NCI-H1694 treated with DMSO at 0.1 percent for 48 hours (cell line): ENCODE measurements around the gene SLC38A2.
A peak's percentile ranks its signal among the peaks of the same experiment; 100 is the strongest.
"Not testable (repeated sequence)": the region's sequence is repeated elsewhere in the genome, so short reads cannot be mapped to it uniquely, and the experiment has no call there.

Experiments used
- DNase-seq: peaks from one replicate; lab custom pipeline; 2025; lab: John Stamatoyannopoulos, UW

Gene SLC38A2

DNA sequence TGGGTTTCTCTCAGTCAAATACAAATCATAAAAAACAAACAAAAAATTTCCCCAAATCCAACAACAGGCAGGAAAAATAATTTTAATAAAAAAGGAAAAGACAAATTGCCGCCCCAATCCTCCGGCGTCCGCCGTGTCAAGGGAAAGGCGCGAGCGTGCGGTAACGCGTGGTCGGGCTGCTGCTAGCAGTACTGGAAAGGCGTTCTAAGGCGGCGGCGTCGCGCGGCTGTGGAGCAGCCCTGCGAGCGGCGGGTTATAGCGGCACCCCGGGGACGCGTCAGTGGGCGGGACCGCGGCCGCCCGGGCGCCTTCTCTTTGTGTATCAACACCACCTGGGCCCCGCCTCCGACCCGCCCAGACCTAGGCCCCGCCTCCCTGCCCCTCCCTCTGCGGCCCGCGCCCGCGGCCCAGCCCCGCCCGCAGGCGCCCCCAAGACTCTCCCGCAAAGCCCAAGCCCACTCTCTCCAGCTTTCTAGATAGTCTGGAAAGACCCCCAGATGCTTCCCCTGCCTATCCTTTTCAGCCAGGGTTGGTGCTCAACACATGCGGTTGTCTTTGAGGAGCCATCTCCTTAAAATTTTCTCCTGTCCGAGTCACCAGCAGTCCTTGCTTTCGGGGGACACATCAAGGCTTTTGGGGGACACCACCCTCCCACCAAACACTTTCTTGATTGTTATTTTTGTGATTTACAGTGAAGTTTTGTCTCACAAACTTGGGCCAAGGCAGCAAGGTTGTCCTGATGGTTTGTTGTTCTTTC is at the start of gene SLC38A2:
Gene SLC38A2 (minus strand): TSS at position 230 of the 757 bp plus-strand sequence. CDS start 1,480 bp downstream, outside the sequence.
- peak; percentile 58 for DNase-seq

DNA sequence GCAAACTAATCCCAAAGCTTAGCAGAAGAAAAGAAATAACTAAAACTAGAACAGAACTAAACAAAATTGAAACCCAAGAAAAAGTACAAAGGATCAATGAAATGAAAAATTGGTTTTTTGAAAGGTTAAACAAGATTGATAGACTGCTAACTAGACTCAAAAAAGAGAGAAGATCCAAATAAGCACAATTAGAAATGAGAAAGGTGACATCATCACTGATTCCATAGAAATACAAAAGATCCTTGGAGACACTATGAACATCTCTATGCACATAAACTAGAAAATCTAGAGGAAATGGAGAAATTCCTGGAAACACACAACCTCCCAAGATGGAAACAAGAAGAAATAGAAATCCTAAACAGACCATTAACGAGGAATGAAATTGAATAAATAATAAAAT is 47.1 kb upstream of the SLC38A2 start:
- DNase-seq, result no peak

GRCh38 chr12:46415552-46415951 is 43.0 kb upstream of the SLC38A2 start:
- DNase-seq, result no peak

DNA sequence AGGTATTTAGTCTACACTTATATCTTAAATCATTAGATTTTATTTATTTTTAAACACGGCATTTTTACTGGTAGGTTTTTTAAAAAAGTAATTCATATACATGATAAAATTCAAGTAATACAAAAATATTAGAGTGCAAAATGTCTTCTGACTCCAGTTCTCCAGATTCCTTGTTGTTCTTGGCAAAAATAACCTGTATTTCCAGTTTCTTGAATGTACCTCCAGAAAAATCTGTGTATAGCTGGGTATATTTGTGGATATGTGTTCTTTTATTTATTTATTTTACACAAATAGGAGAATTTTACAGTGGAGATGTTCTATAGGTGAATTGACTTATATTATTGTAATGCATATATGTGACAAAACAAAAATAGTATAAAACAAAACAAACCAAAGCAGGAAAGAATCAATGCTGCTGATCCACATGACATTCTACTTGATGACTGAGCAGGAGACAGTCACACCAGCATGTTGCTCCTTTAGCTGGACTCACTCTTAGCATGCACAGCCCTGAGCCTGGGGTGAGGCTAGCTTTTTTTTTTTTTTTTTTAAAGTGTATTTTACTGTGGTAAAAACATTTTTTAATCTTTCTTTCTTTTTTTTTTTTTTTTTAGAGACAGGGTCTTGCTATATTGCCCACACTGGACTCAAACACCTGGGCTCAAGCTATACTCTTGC is 42.2 kb upstream of the SLC38A2 start:
- DNase-seq, result no peak

GRCh38 chr12:46413368-46413767 is 40.8 kb upstream of the SLC38A2 start:
- DNase-seq, result no peak

GRCh38 chr12:46412857-46413256 is 40.3 kb upstream of the SLC38A2 start:
- DNase-seq, result no peak

GRCh38 chr12:46410495-46410894 is 37.9 kb upstream of the SLC38A2 start:
- no peak for DNase-seq

DNA sequence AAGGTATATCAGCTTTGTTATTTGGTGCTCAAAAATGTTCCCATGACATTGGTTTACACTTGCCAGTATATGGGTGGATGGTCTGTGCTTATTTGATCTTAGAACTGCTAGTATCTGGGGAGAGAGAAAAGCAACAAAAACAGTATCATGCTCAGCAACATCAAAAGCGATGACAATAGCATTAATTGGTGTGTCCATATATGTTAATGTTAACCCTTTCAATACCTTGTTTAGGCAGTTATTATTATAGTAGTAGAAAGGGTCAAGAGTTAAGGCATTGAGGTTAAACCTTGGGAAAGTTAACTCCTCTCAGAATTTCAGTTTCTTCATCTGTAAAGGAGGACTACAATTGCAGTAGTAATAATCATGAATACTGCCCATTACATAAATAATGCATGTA is 37.4 kb upstream of the SLC38A2 start:
- DNase-seq, result no peak

DNA sequence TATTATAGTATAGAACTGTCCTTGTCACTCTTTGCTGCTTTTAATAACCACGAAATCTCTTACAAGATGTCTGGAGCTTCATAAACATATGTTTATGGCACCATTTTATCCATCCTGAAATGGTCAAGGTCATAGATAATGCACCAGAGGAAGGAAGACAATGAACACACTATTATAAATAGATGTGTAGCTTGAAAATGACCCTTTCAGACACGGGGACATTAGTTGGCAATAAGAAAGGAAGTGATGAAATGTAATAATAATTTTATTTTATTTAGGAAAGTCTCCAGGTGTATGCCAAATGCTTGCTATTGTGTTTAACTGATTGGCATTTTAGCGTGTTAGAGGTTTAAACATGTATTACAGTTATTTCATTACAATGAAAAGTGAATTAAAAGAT is 36.8 kb upstream of the SLC38A2 start:
- no peak for DNase-seq

GRCh38 chr12:46408441-46408840 is 35.9 kb upstream of the SLC38A2 start:
- no peak for DNase-seq

- DNase-seq, result no peak
Measured at GRCh38 chr12:46407361-46407760, 34.8 kb upstream of the SLC38A2 start.

- no peak for DNase-seq
Measured at GRCh38 chr12:46406352-46407027, 33.9 kb upstream of the SLC38A2 start.

GRCh38 chr12:46404733-46405132 is 32.2 kb upstream of the SLC38A2 start:
- DNase-seq, result no peak

DNA sequence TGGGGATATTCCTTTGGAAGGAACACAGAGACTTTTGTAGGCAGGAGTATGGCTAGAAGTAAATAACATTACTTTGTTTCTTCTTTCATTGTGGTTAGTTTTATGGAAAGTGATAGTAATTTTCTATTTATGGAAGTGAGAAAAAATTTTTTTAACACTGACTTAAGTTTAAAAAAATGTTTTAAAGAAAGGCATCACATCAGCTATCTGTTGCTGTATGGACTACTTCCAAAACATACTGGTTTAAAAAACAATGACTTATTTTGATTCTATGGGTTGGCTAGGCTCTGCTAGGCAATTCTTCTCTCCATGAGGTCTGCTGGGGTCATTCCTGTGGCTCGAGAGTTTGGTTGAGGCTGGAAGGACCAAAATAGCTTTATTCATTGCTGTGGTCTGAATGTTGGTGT is 31.7 kb upstream of the SLC38A2 start:
- DNase-seq, result no peak

- DNase-seq, result no peak
Measured at GRCh38 chr12:46403719-46404070, 31.1 kb upstream of the SLC38A2 start.

DNA sequence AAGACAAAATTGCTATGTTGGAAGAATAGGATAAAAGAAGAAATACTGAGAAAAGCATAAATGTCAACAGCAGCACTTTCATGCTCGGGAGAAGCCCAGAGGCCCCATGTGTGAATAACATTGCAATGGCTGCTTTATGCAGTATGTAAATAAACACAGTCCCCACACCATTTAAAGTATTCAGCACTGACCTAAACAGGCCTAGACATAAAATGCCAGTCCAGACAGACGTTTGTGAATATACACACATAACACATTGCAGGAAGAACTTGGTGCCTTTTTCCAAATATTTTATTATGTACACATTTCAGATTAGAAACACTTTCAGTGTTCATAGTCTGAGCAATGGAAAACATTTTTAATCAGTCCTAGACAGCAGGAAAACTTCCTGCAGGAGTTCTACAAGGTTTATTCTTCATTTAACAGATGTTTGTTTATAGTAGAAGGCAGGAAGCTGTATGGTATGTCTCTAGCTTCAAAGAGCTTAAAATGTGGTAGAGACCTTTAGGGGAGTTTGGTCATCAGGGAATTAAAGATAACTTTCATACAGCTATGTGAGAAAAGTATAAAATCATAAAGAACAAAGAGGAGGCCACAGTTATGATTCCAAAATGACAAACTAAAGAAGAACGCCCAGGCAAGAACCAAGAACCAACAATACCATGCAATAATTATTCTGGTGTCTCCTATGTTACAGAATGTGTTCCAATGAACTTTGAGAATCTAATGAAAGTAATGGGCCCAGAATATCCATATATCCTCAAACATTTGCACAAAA is 30.6 kb upstream of the SLC38A2 start:
- DNase-seq, result no peak

DNA sequence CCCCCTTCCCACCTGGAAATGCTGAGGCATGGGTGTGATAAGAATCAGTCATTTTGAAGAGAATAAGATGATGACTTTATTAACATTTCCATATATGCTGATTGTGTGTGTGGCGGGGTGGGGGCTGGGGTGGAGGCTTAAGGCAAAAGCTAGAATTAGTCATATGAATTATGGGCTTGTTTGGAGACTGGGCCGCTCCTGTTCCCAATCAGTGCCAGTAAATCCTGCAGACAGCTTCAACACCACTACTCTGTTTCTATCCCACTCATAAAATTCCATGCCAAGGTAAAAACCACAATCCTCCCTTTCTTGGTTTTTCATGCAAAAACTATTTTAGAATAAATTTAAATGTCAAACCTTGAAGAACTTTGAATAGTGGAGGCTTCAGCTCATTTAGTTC is 29.9 kb upstream of the SLC38A2 start:
- no peak for DNase-seq

- no peak for DNase-seq
Measured at GRCh38 chr12:46401662-46402061, 29.1 kb upstream of the SLC38A2 start.

- DNase-seq, result no peak
Measured at GRCh38 chr12:46400406-46400805, 27.8 kb upstream of the SLC38A2 start.

DNA sequence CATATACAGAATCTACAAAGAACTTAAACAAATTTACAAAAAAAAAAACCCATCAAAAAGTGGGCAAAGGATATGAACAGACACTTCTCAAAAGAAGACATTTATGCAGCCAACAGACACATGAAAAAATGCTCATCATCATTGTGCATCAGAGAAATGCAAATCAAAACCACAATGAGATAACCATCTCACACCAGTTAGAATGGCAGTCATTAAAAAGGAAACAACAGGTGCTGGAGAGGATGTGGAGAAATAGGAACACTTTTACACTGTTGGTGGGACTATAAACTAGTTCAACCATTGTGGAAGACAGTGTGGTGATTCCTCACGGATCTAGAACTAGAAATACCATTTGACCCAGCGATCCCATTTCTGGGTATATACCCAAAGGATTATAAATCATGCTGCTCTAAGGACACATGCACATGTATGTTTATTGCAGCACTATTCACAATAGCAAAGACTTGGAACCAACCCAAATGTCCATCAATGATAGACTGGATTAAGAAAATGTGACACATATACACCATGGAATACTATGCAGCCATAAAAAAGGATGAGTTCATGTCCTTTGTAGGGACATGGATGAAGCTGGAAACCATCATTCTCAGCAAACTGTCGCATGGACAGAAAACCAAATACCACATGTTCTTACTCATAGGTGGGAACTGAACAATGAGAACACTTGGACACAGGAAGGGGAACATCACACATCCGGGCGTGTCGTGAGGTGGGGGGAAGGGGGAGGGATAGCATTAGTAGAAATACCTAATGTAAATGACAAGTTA is 27.1 kb upstream of the SLC38A2 start:
- DNase-seq, result not testable (repeated sequence)

GRCh38 chr12:46396826-46397225 is 24.3 kb upstream of the SLC38A2 start:
- no peak for DNase-seq

DNA sequence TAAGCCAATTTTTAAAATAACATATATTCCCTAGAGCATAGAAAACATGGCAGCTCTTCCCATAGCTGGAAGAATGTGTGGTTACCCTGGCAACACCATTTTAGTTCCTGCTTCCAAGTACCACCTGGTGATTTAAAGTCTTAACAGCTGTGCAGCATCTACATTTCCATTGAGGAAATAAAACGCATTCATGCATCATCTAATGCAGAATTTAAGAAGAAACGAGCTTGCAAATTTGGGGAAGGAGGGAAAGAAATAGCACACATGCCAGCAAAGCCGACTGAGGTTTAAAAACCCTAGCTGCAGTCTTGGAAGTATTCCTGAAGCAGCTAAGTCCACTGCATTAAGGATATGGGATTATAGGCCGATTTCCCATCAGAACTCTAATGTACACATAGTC is 22.8 kb upstream of the SLC38A2 start:
- DNase-seq, result no peak
